Measurements from ENCODE around the gene SCAMP2.

Gene SCAMP2

GRCh38 chr15:74842581-74843444 is 30.4 kb downstream of the SCAMP2 start, which contains the start of gene ULK3:
Gene ULK3 (minus strand): TSS chr15:74843156. CDS start chr15:74843105, 51 bp downstream.
- peak; percentile 80 for DNase-seq (ENCODE audit: low read depth)
- peak within 1 kb of the TSS; percentile 86 for H3K4me3 ChIP-seq (ENCODE audit: low read length)
- no peak; the same call in none of the 2 replicates for TF ChIP-seq CTCF (conservative IDR thresholded peaks at IDR 0.05; ENCODE audit: low read length)

GRCh38 chr15:74841891-74842373 is 31.2 kb downstream of the SCAMP2 start:
- H3K4me3 ChIP-seq (ENCODE audit: low read length), result peak overlapping the region; percentile 86
- no peak for DNase-seq (ENCODE audit: low read depth)
- TF ChIP-seq CTCF (conservative IDR thresholded peaks at IDR 0.05; ENCODE audit: low read length), result no peak

GRCh38 chr15:74840851-74841775 is 32.1 kb downstream of the SCAMP2 start:
- DNase-seq (ENCODE audit: low read depth), result no peak
- no peak for TF ChIP-seq CTCF (conservative IDR thresholded peaks at IDR 0.05; ENCODE audit: low read length)
- no peak overlapping the region for H3K4me3 ChIP-seq (ENCODE audit: low read length)

GRCh38 chr15:74839526-74840395 is 33.4 kb downstream of the SCAMP2 start:
- no peak for TF ChIP-seq CTCF (conservative IDR thresholded peaks at IDR 0.05; ENCODE audit: low read length)
- no peak overlapping the region for H3K4me3 ChIP-seq (ENCODE audit: low read length)
- no peak for DNase-seq (ENCODE audit: low read depth)

GRCh38 chr15:74838746-74839525 is 34.2 kb downstream of the SCAMP2 start:
- no peak for TF ChIP-seq CTCF (conservative IDR thresholded peaks at IDR 0.05; ENCODE audit: low read length)
- no peak overlapping the region for H3K4me3 ChIP-seq (ENCODE audit: low read length)
- DNase-seq (ENCODE audit: low read depth), result no peak

- no peak for TF ChIP-seq CTCF (conservative IDR thresholded peaks at IDR 0.05; ENCODE audit: low read length)
- no peak overlapping the region for H3K4me3 ChIP-seq (ENCODE audit: low read length)
- DNase-seq (ENCODE audit: low read depth), result no peak
Observed at GRCh38 chr15:74838137-74838516, 35.0 kb downstream of the SCAMP2 start.
